HepG2 (cell line): ENCODE measurements around the gene FBRSL1. TPM values are rescaled to one million over a fixed set of nuclear protein-coding genes. Genes with fewer than 3 reads are reported as not detected.

ENCODE experiments used
- ATF2 ChIP-seq: sonication (generic); formaldehyde crosslinking; IDR thresholded peaks from 2 replicates; pipeline ENCODE4 v1.4.0; 2020; ENCODE audit warnings: missing genetic modification reagents
- BCL6 ChIP-seq: IDR thresholded peaks from 2 replicates; pipeline ENCODE4 v1.6.1; 2016; ENCODE audit warnings: missing genetic modification reagents, missing compliant biosample characterization
- GLMP ChIP-seq: sonication (generic); formaldehyde crosslinking; IDR thresholded peaks from 2 replicates; pipeline ENCODE4 v1.9.0; 2021; ENCODE audit warnings: missing genetic modification reagents, mild to moderate bottlenecking, borderline replicate concordance
- GPBP1L1 ChIP-seq: sonication (generic); formaldehyde crosslinking; IDR thresholded peaks from 2 replicates; pipeline ENCODE4 v1.5.0; 2020; ENCODE audit warnings: mild to moderate bottlenecking, missing genetic modification reagents
- GRHL1 ChIP-seq: sonication (generic); formaldehyde crosslinking; conservative IDR thresholded peaks from 2 replicates; pipeline ENCODE4 v1.8.0; 2022; ENCODE audit warnings: missing genetic modification reagents
- MLLT10 ChIP-seq: sonication (generic); formaldehyde crosslinking; IDR thresholded peaks from 2 replicates; pipeline ENCODE4 v1.4.0; 2020; ENCODE audit warnings: missing genetic modification reagents
- NFE2L1 ChIP-seq: sonication (generic); formaldehyde crosslinking; IDR thresholded peaks from 2 replicates; pipeline ENCODE4 v1.4.0; 2020; ENCODE audit warnings: missing genetic modification reagents, mild to moderate bottlenecking, borderline replicate concordance
- RFX1 ChIP-seq: fragments of 450-650 bp; IDR thresholded peaks from 2 replicates; pipeline ENCODE4 v1.6.1; 2017
- TRIM22 ChIP-seq: fragments of 450-650 bp; IDR thresholded peaks from 2 replicates; pipeline ENCODE4 v1.6.1; 2017
- polyA plus RNA-seq, 8 experiments: library from polyadenylated mRNA; depleted of rRNA in 3 of 8; stranded (reverse) in 7 of 8; unstranded in 1 of 8; fragments of >200 nt; fragmentation: Illumina TruSeq in 4 of 8; extraction: Trizol in 4 of 8; gene quantifications; 2 replicates each; pipeline versions ENCODE4 v1.2.1 to v1.2.3, GENCODE V29; 2011 to 2016; ENCODE audit warnings: low read depth in 4 of 8, missing spikeins in 1 of 8, mixed read lengths in 1 of 8; ENCODE audit not compliant: insufficient read depth in 1 of 8
- total RNA-seq, 5 experiments: library from RNA; depleted of rRNA; stranded (reverse); fragments of >200 nt; fragmentation: Illumina TruSeq; extraction: Trizol; gene quantifications; 2 replicates each; pipeline ENCODE4 v1.2.3, GENCODE V29; 2016; ENCODE audit warnings: low read depth in 1 of 5

FBRSL1 gene
- total and polyA plus RNA-seq, 2 of the 13 experiments (the other 11 are each of a cell fraction or from before 2014, with no cell fraction given) = 3.6 to 7.9 TPM

- TF ChIP-seq GPBP1L1 (CRISPR knock-in tag) (no peak), GRHL1 (CRISPR knock-in tag) (no peak), GLMP (CRISPR knock-in tag) (no peak), RFX1 (no peak), BCL6 (peak; percentile 29; the same call in 1 of the 2 replicates), NFE2L1 (CRISPR knock-in tag) (no peak), MLLT10 (CRISPR knock-in tag) (no peak), TRIM22 (no peak), ATF2 (CRISPR knock-in tag) (0 out of 2 replicates have a peak, but pooled peaks have one; percentile 18)
These were observed 1.2 kb downstream of the FBRSL1 start (continued) for GRCh38 chr12:132491138-132491663.
